Left forelimb (tissue), 1 donor: Measurements from ENCODE around the gene MYT1.
"Not testable (repeated sequence)": the region's sequence is repeated elsewhere in the genome, so short reads cannot be mapped to it uniquely, and the experiment has no call there.

Experiments used
- DNase-seq: peaks from one replicate; pipeline ENCODE4 v3.0.0-alpha.2; 2018; ENCODE audit warnings: low spot score

MYT1 gene

GRCh38 chr20:64169091-64169560 is 4.9 kb downstream of the MYT1 start:
- DNase-seq, result no peak

GRCh38 chr20:64171211-64171610 is 7.0 kb downstream of the MYT1 start:
- DNase-seq, result no peak

GRCh38 chr20:64173116-64173515 is 8.9 kb downstream of the MYT1 start:
- DNase-seq, result no peak

- no peak for DNase-seq
These were observed 12.3 kb downstream of the MYT1 start for GRCh38 chr20:64176551-64176950.

GRCh38 chr20:64176971-64177370 is 12.7 kb downstream of the MYT1 start:
- no peak for DNase-seq

GRCh38 chr20:64177384-64177783 is 13.1 kb downstream of the MYT1 start:
- DNase-seq, result no peak

- no peak for DNase-seq
These were observed 13.5 kb downstream of the MYT1 start for GRCh38 chr20:64177787-64178186.

GRCh38 chr20:64178925-64179324 is 14.7 kb downstream of the MYT1 start:
- not testable (repeated sequence) for DNase-seq

GRCh38 chr20:64179805-64180204 is 15.6 kb downstream of the MYT1 start:
- no peak for DNase-seq

- DNase-seq, result no peak
These were observed 16.4 kb downstream of the MYT1 start for GRCh38 chr20:64180673-64181072.

- no peak for DNase-seq
These were observed 17.1 kb downstream of the MYT1 start for GRCh38 chr20:64181391-64181790.

- no peak for DNase-seq
These were observed 18.1 kb downstream of the MYT1 start for GRCh38 chr20:64182146-64182865.

GRCh38 chr20:64183313-64183712 is 19.1 kb downstream of the MYT1 start:
- DNase-seq, result no peak

- no peak for DNase-seq
These were observed 20.5 kb downstream of the MYT1 start for GRCh38 chr20:64184795-64185194.

- DNase-seq, result no peak
These were observed 21.1 kb downstream of the MYT1 start for GRCh38 chr20:64185276-64185900.

GRCh38 chr20:64186071-64186598 is 21.9 kb downstream of the MYT1 start:
- DNase-seq, result no peak

GRCh38 chr20:64187213-64187612 is 23.0 kb downstream of the MYT1 start:
- DNase-seq, result not testable (repeated sequence)

- DNase-seq, result no peak
These were observed 23.8 kb downstream of the MYT1 start for GRCh38 chr20:64188091-64188490.

- no peak for DNase-seq
These were observed 24.7 kb downstream of the MYT1 start for GRCh38 chr20:64188682-64189529.

- no peak for DNase-seq
These were observed 25.3 kb downstream of the MYT1 start for GRCh38 chr20:64189530-64189966.

GRCh38 chr20:64189986-64190385 is 25.7 kb downstream of the MYT1 start:
- no peak for DNase-seq

- DNase-seq, result no peak
These were observed 26.8 kb downstream of the MYT1 start for GRCh38 chr20:64191002-64191401.
